GDM1 (cell line): ENCODE measurements around the gene PRKCE.

Experiments
- DNase-seq: peaks from one replicate; lab custom pipeline; 2025; lab: John Stamatoyannopoulos, UW

The PRKCE gene

GRCh38 chr2:45631955-45632354 is 19.5 kb upstream of the PRKCE start:
- DNase-seq = no peak

GRCh38 chr2:45634223-45634622 is 17.3 kb upstream of the PRKCE start:
- no peak for DNase-seq

- no peak for DNase-seq
These were observed 15.5 kb upstream of the PRKCE start for GRCh38 chr2:45636008-45636407.

GRCh38 chr2:45637440-45637839 is 14.0 kb upstream of the PRKCE start:
- DNase-seq = peak; percentile 60

- DNase-seq = no peak
These were observed 10.9 kb upstream of the PRKCE start for GRCh38 chr2:45640576-45640975.

- DNase-seq = no peak
These were observed 8.4 kb upstream of the PRKCE start for GRCh38 chr2:45643095-45643494.

GRCh38 chr2:45643543-45644542 is 7.6 kb upstream of the PRKCE start:
- peak; percentile 77 for DNase-seq

- no peak for DNase-seq
These were observed 5.2 kb upstream of the PRKCE start for GRCh38 chr2:45646289-45646688.

GRCh38 chr2:45647356-45647755 is 4.1 kb upstream of the PRKCE start:
- DNase-seq = no peak

- no peak for DNase-seq
These were observed 3.4 kb upstream of the PRKCE start for GRCh38 chr2:45647986-45648520.

GRCh38 chr2:45648636-45649035 is 2.8 kb upstream of the PRKCE start:
- no peak for DNase-seq

- DNase-seq = no peak
These were observed 2.0 kb upstream of the PRKCE start for GRCh38 chr2:45649462-45649857.

- no peak for DNase-seq
These were observed 1.3 kb upstream of the PRKCE start for GRCh38 chr2:45649858-45650811.

- peak; percentile 92 for DNase-seq
These were observed 542 bp upstream of the PRKCE start for GRCh38 chr2:45650851-45651414.

GRCh38 chr2:45652090-45653031 is 886 bp downstream of the PRKCE start:
- DNase-seq = no peak

GRCh38 chr2:45653122-45653913 is 1.8 kb downstream of the PRKCE start:
- no peak for DNase-seq

- no peak for DNase-seq
These were observed 2.8 kb downstream of the PRKCE start for GRCh38 chr2:45654250-45654649.

- no peak for DNase-seq
These were observed 10.4 kb downstream of the PRKCE start for GRCh38 chr2:45661828-45662227.

- DNase-seq = no peak
These were observed 13.3 kb downstream of the PRKCE start for GRCh38 chr2:45664635-45665261.

- DNase-seq = no peak
These were observed 17.0 kb downstream of the PRKCE start for GRCh38 chr2:45668509-45668908.
